HG03025 (cell line): ENCODE results near the gene FHOD3.

Source experiments
- ATAC-seq: cut with Tn5 transposase; IDR thresholded peaks from one replicate; pipeline ENCODE4 v1.9.1; 2021; ENCODE audit warnings: mild to moderate bottlenecking, moderate library complexity; ENCODE audit not compliant: unreplicated experiment, low FRiP score

FHOD3 gene

GRCh38 chr18:36610661-36611060 lies 313.1 kb downstream of the FHOD3 start:
- no peak for ATAC-seq

- ATAC-seq = no peak
These were observed 315.6 kb downstream of the FHOD3 start for GRCh38 chr18:36613069-36613468.

GRCh38 chr18:36613810-36614209 lies 316.3 kb downstream of the FHOD3 start:
- ATAC-seq = no peak

GRCh38 chr18:36620788-36621187 lies 323.3 kb downstream of the FHOD3 start:
- no peak for ATAC-seq

- ATAC-seq = no peak
These were observed 325.1 kb downstream of the FHOD3 start for GRCh38 chr18:36622610-36623009.

GRCh38 chr18:36623091-36623490 lies 325.6 kb downstream of the FHOD3 start:
- ATAC-seq = no peak

GRCh38 chr18:36623681-36624190 lies 326.2 kb downstream of the FHOD3 start:
- ATAC-seq = no peak

- no peak for ATAC-seq
These were observed 327.1 kb downstream of the FHOD3 start for GRCh38 chr18:36624451-36625167.

- no peak for ATAC-seq
These were observed 327.9 kb downstream of the FHOD3 start for GRCh38 chr18:36625386-36625785.

GRCh38 chr18:36627637-36628036 lies 330.1 kb downstream of the FHOD3 start:
- no peak for ATAC-seq

GRCh38 chr18:36628435-36629137 lies 331.1 kb downstream of the FHOD3 start:
- ATAC-seq = no peak

- ATAC-seq = no peak
These were observed 331.6 kb downstream of the FHOD3 start for GRCh38 chr18:36629138-36629530.

- no peak for ATAC-seq
These were observed 332.3 kb downstream of the FHOD3 start for GRCh38 chr18:36629836-36630235.

- no peak for ATAC-seq
These were observed 333.4 kb downstream of the FHOD3 start for GRCh38 chr18:36630917-36631316.

- no peak for ATAC-seq
These were observed 336.5 kb downstream of the FHOD3 start for GRCh38 chr18:36633961-36634412.

- ATAC-seq = no peak
These were observed 337.2 kb downstream of the FHOD3 start for GRCh38 chr18:36634573-36635216.

- no peak for ATAC-seq
These were observed 338.0 kb downstream of the FHOD3 start for GRCh38 chr18:36635414-36636096.

GRCh38 chr18:36636237-36636817 lies 338.8 kb downstream of the FHOD3 start:
- ATAC-seq = peak; percentile 38

GRCh38 chr18:36638224-36638623 lies 340.7 kb downstream of the FHOD3 start:
- ATAC-seq = peak; percentile 87
